ENCODE results near the gene SLMAP.

The SLMAP gene

DNA sequence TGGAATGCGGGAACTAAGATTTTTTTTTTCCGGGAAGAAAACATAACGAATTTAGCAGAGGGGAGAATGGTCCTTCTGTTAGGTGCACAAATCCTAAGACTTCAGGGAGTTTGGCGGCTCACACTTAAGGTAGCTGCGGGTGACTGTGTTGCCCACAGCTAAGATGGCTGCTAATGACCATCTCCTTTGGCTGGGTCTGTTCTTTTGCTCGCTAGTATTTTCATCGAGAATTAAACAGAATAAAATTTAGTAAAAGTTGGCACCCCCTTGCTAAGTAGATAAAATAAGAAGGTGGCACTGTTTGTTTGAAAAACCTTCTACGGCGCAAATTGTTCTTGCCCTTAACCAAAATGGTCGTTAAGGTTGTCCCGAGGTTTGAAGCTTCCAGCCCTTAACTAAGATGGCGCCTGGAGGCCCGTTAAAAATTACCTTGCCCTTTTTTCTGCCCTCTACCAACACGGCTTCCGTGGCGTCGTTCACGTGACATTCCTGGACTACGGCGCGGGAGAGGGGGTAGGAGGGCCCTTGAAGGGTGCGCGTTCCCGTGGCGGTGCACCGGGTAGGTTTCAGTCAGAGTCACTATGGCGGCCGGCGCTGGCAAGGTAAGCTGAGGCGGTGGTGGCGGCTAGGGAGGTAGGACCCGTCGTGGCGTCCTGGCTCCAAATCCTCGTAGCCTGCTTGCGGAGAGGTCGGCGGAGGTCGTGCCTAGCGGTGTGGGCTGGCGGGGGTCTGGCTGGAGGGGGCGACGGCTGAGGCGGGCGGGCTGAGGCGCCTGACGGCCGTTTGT lies at the start of gene SLMAP:
Gene SLMAP (plus strand): TSS at position 569 of the 787 bp plus-strand sequence. CDS start 1,343 bp downstream, outside the sequence.
- DNase-seq (ENCODE audit: low spot score) = peak; percentile 96

GRCh38 chr3:57706462-57706861 lies 49.6 kb upstream of the SLMAP start:
- DNase-seq (ENCODE audit: low spot score) = peak; percentile 47

GRCh38 chr3:57709031-57709430 lies 47.1 kb upstream of the SLMAP start:
- peak; percentile 22 for DNase-seq (ENCODE audit: low spot score)

DNA sequence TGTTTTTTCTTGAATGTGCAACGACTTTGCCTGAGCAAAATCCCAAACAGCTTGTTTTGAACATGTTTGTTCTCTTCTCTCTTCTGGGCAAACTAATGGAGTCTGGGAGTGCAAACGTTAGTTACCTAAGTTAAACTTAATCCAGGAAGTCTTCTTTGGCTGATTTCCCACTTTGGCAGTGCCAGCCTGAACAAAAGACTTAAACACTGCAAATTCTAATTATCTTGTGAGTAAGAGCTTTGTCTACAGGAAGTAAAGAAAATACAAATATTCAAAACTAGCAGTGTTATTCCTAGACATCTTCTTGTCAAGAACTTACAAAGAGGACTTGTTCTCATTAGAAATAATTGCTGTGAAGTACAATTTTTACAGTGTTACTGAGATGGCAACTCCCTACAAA lies 46.5 kb upstream of the SLMAP start:
- no peak for DNase-seq (ENCODE audit: low spot score)

DNA sequence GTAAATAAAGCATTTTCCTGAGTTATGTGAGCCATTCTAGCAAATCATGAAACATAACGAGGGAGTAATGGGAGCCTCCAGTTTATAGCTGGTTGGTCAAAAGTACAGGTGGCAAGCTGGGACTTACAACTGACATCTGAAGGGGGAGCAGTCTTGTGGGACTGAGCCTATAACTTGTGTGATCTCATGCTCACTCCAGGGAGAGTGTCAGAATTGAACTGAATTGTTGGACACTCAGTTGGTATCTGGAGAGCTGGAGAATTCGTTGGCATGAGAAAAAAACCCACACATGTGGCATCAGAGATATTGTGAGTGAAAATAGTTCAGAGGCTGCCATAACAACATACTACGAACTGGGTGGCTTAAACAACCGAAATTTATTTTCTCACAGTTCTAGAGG lies 40.4 kb upstream of the SLMAP start:
- DNase-seq (ENCODE audit: low spot score) = no peak

DNA sequence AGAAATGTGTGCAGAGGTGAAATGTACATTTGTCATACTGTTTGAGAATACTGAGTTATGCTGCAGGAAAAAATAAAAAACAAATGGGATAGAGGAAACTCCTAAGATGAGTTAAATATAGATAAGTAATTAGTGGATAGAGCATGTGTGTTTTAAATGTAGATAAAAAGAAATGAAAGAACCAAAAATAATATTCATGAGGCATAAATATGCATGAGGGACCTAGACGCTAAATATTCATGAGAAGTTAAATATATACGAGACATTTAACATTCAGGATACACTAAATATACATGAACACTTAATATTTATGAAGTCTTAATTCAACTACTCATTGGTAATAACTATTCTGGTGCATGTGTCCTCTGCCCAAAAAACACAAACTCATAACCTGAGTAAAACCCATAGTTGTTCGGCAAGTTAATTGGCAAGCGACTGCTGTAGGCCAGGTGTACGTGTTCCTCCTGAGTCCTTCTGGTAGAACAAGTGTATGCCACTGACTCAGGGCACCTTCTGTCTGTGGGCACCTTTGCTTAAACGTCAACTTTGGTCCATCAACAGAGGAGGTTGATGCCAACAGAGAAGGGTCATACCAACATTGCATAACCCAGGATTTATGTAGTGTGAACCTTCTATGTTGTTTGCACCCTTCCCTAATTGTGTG lies 38.8 kb upstream of the SLMAP start:
- no peak for DNase-seq (ENCODE audit: low spot score)

GRCh38 chr3:57718118-57718517 lies 38.0 kb upstream of the SLMAP start:
- DNase-seq (ENCODE audit: low spot score) = no peak

DNA sequence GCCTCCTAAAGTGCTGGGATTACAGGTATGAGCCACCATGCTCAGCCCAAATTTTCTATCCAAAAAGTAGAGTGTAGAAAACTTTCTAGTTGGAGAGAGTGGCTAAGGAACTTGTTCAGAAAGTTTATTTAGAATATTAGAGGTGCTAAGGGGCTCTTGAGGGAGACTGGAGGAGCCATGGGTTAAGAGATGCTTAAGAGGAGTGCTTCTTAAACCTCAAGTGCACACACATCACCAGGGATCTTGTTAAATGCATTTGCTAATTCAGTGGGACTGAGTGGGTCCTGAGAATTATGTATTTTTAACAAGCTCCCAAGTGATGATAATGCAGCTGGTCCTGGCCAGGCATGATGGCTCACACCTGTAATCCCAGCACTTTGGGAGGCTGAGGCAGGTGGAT lies 29.7 kb upstream of the SLMAP start:
- no peak for DNase-seq (ENCODE audit: low spot score)

DNA sequence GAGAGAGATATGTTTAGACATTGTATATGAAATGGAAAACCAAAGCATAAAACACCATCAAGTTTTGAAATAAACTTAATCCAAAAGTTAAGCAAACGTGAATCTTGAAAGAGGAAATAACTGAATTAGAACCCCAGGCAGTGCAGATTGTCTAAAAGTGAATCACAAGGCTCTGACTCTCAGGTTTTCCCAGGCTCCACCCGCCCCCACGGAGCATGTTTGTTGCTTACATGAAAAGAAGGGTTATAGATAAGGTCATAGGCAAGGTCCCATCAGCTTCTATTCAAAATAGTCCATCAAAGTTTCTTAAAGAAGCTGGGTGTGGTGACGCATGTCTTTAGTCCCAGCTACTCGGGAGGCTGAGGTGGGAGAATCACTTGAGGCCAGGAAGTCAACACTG lies 29.0 kb upstream of the SLMAP start:
- no peak for DNase-seq (ENCODE audit: low spot score)

DNA sequence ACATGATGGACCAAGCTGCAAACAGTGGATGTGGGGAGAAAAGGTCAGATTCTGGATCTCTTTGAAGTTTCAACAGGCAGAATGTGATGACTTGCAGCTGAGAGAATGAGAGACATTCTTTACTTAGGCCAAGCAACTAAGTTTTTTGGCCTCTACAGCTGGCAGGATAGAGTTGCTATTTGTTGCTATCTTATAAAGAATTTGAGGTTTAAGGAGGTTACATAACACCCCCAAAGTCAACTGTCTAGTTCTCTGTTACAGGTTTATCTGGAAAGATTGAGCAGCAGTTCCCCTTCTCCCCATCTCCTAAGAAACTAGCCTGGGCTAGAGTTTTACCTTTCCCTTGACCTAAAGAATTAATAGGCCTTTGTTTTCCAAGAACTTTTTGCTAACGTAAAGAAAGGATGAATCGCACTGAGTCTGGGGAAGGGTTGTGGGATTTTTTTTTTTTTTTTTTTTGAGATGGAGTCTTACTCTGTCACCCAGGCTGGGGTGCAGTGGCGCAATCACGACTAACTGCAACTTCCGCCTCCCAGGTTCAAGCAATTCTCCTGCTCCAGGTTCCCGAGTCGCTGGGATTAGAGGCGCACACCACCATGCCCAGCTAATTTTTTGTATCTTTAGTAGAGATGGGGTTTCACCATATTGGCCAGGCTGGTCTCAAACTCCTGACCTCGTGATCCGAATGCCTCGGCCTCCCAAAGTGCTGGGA lies 26.6 kb upstream of the SLMAP start:
- peak; percentile 58 for DNase-seq (ENCODE audit: low spot score)

GRCh38 chr3:57730682-57731081 lies 25.4 kb upstream of the SLMAP start:
- no peak for DNase-seq (ENCODE audit: low spot score)

DNA sequence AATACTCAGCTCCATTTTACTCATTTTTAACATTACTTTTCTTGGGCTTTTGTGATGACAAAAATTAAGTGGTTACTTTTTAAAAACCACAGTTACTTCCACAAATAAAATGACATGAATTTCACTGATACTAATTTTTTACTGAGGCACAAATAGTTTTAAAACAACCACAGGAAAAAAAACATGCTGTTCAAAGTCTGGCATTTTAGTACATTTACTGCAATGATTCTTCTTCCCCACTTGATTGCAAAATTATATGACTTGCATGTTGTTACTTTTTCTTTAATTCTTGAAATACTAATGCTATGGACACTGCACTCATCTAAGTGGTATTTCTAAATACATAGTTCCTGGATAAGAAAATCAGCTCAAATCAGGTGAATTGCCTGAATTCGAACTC lies 24.8 kb upstream of the SLMAP start:
- peak; percentile 42 for DNase-seq (ENCODE audit: low spot score)

DNA sequence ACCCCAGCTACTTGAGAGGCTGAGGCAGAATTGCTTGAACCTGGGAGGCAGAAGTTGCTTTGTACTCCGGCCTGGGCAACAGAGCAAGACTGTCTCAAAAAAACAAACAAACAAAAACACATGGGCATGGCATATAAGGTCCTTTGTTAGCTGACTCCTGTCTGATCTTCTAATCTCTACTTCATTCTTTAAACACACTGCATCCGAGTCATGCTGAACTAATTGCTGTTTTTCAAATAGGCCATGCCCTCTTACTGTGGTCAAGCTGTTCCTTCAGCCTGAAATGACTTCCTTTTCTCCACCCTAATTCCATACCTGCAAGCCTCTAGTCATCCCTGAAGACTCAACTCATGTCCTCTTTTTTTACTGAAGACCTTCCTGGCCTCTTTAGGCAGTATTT lies 22.3 kb upstream of the SLMAP start:
- peak; percentile 27 for DNase-seq (ENCODE audit: low spot score)

DNA sequence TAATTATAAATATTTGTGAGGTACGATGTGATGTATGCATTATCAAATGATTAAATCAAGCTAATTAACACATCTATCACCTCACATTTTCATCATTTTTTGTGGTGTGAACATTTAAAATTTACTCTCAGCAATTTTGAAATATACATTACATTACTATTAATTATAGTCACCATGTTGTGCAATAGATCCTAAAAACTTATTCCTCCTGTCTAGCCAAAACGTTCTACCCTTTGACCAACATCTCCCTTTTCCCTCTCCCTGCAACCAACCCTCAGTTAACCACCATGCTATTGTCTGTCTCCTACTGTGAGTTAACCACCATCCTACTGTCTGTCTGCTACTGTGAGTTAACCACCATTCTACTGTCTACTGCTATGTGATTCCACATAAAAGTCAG lies 20.7 kb upstream of the SLMAP start:
- DNase-seq (ENCODE audit: low spot score) = no peak

DNA sequence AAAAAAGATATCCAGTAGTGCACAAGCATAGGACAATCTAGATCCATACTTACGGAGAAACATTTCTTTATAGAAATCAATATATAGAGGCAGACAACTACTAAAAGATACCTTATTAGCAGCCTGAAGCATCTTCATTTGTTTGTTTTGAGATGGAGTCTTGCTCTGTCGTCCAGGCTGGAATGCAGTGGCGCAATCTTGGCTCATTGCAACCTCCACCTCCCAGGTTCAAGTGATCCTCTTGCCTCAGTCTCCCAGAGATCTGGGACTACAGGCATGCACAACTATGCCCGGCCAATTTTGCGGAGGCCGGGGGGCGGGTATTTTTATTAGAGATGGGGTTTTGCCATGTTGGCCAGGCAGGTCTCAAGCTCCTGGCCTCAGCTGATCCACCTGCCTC lies 18.3 kb upstream of the SLMAP start:
- DNase-seq (ENCODE audit: low spot score) = no peak

DNA sequence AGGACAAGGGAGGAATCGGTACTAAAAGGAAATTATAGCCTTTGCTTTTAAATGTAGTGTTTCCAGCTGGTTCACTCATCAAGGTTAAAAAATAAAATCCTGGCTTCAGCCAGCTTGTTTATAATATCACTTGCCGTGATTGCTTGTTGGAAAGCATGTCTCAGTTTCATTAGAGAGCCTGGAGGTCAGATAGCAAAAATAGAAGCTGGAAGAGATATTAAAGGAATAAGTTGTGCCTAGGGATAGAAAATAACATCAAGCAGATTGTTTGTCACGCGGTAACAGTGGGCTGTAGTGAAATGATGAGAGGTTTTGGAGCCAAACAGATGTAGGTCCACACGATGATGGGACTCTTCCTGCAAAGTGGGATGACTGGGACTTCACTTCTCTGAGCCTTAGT lies 17.7 kb upstream of the SLMAP start:
- no peak for DNase-seq (ENCODE audit: low spot score)

DNA sequence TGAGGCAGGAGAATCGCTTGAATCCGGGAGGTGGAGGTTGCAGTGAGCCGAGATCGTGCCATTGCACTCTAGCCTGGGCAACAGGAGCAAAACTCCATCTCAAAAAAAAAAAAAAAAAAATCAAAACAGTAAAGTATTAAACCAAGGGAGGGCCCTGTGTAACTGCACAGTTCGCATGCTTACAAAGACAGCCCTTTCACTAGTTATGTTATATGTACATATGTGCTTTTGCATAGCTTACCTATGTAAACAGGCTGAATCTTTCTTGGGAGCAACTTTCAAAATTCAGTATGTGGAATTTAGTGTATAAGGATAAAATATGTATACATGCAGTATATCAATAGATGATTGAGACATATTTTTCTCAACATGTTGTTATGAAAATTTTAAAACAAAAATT lies 16.1 kb upstream of the SLMAP start:
- no peak for DNase-seq (ENCODE audit: low spot score)

DNA sequence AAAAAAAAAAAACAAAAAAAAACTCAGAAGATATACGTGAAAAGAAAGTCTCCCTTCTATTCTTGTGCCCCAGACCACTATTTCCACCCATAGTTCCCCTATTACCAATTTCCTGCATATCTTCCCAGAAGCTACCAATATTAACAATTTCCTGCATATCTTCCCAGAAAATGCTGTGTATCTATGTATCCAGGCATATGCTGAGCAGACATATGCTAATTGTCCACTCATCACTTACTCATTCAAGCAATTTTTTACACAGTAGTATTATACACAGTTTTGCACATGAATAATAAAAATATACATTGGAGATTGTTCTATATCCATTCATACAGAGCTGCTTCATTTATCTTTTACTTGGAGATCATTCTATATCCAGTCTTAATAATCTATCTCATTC lies 12.6 kb upstream of the SLMAP start:
- DNase-seq (ENCODE audit: low spot score) = no peak

- DNase-seq (ENCODE audit: low spot score) = no peak
Observed at GRCh38 chr3:57745101-57745500, 11.0 kb upstream of the SLMAP start.

GRCh38 chr3:57746156-57747010 lies 9.7 kb upstream of the SLMAP start:
- DNase-seq (ENCODE audit: low spot score) = no peak

GRCh38 chr3:57749542-57749941 lies 6.6 kb upstream of the SLMAP start:
- DNase-seq (ENCODE audit: low spot score) = no peak

DNA sequence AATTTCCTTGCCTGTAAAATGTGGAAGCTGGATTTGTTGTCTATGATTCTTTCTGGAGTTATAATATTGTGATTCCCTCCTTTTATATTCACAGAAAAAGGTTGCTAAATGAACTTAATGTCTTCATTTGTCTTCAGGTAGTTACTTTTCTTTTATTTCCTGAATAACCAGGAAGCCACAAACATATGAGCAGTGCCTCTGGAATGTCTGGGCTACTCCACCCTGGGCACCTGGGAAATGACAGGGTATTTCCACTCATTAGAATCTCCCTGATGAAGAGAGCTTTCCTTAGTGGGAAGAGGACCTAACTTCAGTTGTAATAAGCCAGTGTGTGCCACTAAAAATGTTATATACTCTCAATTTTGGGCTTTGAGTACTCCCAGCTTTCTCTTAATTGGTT lies 3.8 kb upstream of the SLMAP start:
- DNase-seq (ENCODE audit: low spot score) = peak; percentile 14
